Measurements from ENCODE around the gene EPS8. TPM values are rescaled to one million over a fixed set of nuclear protein-coding genes. Genes with fewer than 3 reads are reported as not detected.

The EPS8 gene
- total RNA-seq, 1 experiment from 2014 or later: 14.3 TPM

DNA sequence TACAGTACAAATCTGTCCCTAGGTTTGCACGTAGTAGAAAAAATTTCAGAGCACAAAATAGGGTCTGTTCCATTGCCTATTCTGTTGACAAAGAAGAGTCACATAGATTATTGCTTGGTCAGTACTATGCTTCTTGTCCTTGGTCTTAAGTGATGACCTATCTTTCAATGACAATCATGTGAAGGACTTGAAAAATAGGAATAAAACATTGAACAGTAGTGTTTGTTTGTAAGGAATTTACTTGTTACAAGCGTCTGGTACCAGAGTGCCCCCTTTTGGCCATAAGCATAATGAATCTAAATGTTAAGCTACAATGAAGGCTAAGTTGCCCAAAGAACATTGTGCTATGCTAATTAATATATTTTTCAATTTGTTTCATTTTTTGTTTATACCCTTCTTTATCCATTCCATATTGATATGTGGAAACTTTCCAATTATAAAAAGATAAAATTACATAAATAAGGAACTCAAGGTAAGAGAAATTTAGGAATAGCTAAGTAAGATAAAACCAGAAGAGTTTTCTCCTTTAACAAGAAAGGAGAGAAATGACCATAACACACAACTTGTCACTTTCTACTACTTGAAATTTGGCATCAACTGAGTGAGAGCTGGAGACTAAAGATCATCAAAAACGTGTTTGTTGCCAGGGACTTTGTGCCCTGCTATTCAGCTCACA is 204.7 kb downstream of the EPS8 start:
- peak; percentile 22 for DNase-seq (ENCODE audit: extremely low read depth, low read depth)

DNA sequence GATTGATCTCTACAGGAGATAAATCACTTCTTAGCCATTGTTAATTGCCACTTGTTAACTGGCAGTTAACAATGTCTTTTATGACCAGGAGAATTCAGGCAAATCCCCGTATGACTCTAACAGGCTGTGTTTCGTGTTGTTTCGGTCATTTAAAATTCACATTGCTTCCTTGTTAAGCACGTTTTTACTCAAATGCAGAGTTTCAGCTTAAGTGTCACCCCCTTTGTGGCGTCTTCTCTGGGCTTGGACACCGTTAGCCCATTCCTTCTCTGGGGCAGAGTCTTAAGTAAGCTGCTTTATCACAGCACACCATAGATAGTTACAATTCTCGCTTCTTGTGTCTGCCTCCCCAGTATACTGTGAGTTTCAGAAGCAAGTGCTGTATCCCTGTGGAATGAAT is 205.4 kb downstream of the EPS8 start:
- no peak for DNase-seq (ENCODE audit: extremely low read depth, low read depth)

DNA sequence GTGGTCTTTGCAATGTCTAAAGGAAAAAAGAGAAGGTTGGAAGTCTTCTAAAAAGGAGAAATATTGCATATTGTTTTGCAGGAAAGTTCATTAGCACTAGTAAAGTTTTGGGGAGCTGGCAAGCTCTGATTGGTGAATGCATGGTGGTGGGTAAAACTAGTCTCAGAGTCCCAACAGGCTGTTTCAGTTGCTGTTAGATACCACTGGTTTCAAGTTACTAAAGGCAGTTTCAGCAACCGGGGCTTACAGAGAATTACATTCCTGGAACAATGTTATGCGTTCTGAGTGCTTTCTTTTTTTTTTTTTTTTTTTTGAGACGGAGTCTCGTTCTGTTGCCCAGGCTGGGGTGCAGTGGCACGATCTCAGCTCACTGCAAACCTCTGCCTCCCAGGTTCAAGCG is 208.2 kb downstream of the EPS8 start:
- no peak for DNase-seq (ENCODE audit: extremely low read depth, low read depth)

DNA sequence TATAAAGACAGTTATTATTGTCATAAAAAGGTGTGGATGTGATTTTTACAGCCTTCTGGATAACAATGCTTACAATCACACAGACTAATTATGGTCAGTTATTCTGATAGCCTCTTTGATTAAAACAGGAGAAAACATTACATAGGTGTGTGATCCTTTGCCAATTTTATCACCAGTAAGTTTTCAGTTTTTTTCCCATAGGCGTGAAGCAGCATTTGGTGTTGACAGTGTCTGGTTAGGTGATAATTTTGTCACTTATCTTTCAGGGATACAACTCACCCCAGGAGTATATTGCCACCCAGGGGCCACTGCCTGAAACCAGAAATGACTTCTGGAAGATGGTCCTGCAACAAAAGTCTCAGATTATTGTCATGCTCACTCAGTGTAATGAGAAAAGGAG is 208.8 kb downstream of the EPS8 start:
- no peak for DNase-seq (ENCODE audit: extremely low read depth, low read depth)

DNA sequence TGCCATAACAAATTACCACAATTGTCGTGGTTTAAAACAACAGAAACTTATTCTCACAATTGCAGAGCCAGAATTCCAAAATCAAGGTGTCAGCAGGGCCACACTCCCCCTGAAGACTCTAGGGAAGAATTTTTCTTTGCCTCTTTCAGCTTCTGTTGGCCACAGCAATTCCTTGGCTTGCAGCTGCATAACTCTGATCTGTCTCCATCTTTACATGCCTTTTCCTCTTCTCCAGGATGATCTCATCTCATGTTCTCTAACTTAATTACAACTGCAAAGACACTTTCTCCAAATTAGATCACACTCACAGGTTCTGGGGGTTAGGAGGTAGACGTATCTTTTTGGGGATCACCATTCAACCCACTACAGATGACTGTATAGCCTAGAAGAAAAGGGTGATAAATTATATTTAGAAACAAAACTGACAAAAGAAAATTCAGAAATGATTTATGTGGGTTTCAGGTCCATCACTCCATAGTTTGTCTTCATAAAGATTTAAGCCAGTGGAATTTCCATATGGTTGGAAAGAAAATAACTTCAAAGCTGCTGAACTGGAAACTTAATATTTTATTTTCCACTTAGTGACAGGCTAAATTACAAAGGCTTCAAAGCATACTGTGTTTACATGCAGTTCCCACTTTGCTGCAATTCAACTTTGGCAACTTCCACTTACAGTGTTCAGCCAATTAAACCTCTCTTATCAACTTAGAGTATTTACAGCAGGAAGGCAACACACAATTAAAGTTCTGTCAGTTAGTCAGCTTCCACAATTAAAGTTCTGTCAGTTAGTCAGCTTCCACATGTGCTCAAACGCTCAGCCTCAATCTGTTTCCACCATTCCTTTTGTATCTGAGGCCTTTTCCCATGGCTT is 213.3 kb downstream of the EPS8 start:
- DNase-seq (ENCODE audit: extremely low read depth, low read depth): no peak

DNA sequence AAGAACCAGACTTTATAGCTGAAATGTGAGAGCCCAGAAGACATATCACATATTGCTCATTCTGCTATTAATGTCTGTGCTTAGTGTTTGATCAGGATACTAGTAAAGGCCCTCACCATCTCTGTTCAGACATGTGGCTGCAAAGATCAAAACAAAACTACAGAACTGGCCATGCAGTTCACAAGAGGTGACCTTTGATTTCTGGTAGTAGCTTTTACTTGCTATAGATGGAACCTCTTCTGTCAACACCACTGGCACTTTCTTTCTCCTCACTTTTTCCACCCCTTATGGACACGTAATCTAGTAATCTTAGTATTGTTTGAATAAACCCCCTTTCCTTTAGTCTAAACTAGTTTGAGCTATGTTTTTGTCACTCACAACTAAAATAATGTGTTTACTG is 214.8 kb downstream of the EPS8 start:
- DNase-seq (ENCODE audit: extremely low read depth, low read depth): no peak

Small RNAs within 50 kb of the gene (small RNA-seq; reads per million reads assigned to genes)
- 0 reads per million in 2 experiments for gene RNU6-251P

Other genes with a start within 250 kb of the EPS8 start
- 124 and 138 TPM in 2 replicates for gene STRAP, start 93.0 kb upstream of the EPS8 start, total RNA-seq (2014; rRNA removed; shearing (Covaris generic))
- gene DERA, start 121.9 kb upstream of the EPS8 start, total RNA-seq (2014; rRNA removed; shearing (Covaris generic)): 53.8 and 54.3 TPM in 2 replicates

Measured in NCI-H460 (cell line).